ENCODE measurements around the gene MAF. TPM values are rescaled to one million over a fixed set of nuclear protein-coding genes. Genes with fewer than 3 reads are reported as not detected.

The MAF gene
- total RNA-seq, 1 donor from 2014 or later, result 95.5 TPM

GRCh38 chr16:79608976-79609375 lies 8.4 kb upstream of the MAF start:
- H3K36me3 Mint-ChIP-seq (ENCODE audit: low read depth), result peaks cover 6% of the 10 kb centered on the region
- peaks cover 5% of the 10 kb centered on the region for H3K27me3 Mint-ChIP-seq (ENCODE audit: insufficient read depth)
- peaks cover 50% of the 10 kb centered on the region for H3K4me1 Mint-ChIP-seq (ENCODE audit: low read depth)
- H3K9me3 Mint-ChIP-seq, result no peaks in the 10 kb centered on the region
- H3K4me3 Mint-ChIP-seq, result no peak overlapping the region
- no peak overlapping the region for H3K27ac Mint-ChIP-seq
- DNase-seq (ENCODE audit: low spot score), result no peak
- intact Hi-C loops (cut with micrococcal nuclease), result loop anchor here (10.0 kb wide), 1 partner anchor 1196 kb away; the partner anchor contains the start of gene CDYL2

GRCh38 chr16:79607587-79607986 lies 7.0 kb upstream of the MAF start:
- no peak overlapping the region for H3K4me3 Mint-ChIP-seq

GRCh38 chr16:79605999-79606398 lies 5.5 kb upstream of the MAF start:
- Mint-ChIP-seq H3K27me3 (ENCODE audit: insufficient read depth) (peaks cover 9% of the 10 kb centered on the region), H3K4me1 (ENCODE audit: low read depth) (peaks cover 69% of the 10 kb centered on the region), H3K36me3 (ENCODE audit: low read depth) (peaks cover 3% of the 10 kb centered on the region), H3K9me3 (no peaks in the 10 kb centered on the region), H3K4me3 (peak overlapping the region; percentile 48), H3K27ac (peak overlapping the region; percentile 9)
- intact Hi-C loops (cut with micrococcal nuclease), result loop anchor here (1.0 to 10.0 kb wide), 2 partner anchors 237 to 1199 kb away; partner anchors contain the start of gene CDYL2
- no peak for DNase-seq (ENCODE audit: low spot score)

More at GRCh38 chr16:79607587-79607986, 7.0 kb upstream of the MAF start:
- Mint-ChIP-seq H3K27me3 (ENCODE audit: insufficient read depth) (peaks cover 6% of the 10 kb centered on the region), H3K4me1 (ENCODE audit: low read depth) (peaks cover 55% of the 10 kb centered on the region), H3K36me3 (ENCODE audit: low read depth) (peaks cover 3% of the 10 kb centered on the region), H3K27ac (no peak overlapping the region), H3K9me3 (no peaks in the 10 kb centered on the region)
- intact Hi-C loops (cut with micrococcal nuclease), result loop anchor here (10.0 kb wide), 1 partner anchor 1197 kb away; the partner anchor contains the start of gene CDYL2
- DNase-seq (ENCODE audit: low spot score), result no peak

GRCh38 chr16:79603055-79603454 lies 2.5 kb upstream of the MAF start:
- H3K4me3 Mint-ChIP-seq, result peak overlapping the region; percentile 92
- H3K27me3 Mint-ChIP-seq (ENCODE audit: insufficient read depth), result peaks cover 9% of the 10 kb centered on the region
- H3K36me3 Mint-ChIP-seq (ENCODE audit: low read depth), result peaks cover 9% of the 10 kb centered on the region
- peaks cover 60% of the 10 kb centered on the region for H3K4me1 Mint-ChIP-seq (ENCODE audit: low read depth)
- no peaks in the 10 kb centered on the region for H3K9me3 Mint-ChIP-seq
- H3K27ac Mint-ChIP-seq, result peak overlapping the region; percentile 98
- intact Hi-C loops (cut with micrococcal nuclease), result loop anchor here (2.0 to 10.0 kb wide), 7 partner anchors 109 to 1202 kb away; partner anchors contain the start of gene CDYL2
- no peak for DNase-seq (ENCODE audit: low spot score)

- H3K9me3 Mint-ChIP-seq, result no peaks in the 10 kb centered on the region
- peaks cover 57% of the 10 kb centered on the region for H3K4me1 Mint-ChIP-seq (ENCODE audit: low read depth)
- H3K27me3 Mint-ChIP-seq (ENCODE audit: insufficient read depth), result peaks cover 9% of the 10 kb centered on the region
- no peak for DNase-seq (ENCODE audit: low spot score)
- H3K27ac Mint-ChIP-seq, result peak overlapping the region; percentile 98
- H3K4me3 Mint-ChIP-seq, result peak overlapping the region; percentile 92
- peaks cover 12% of the 10 kb centered on the region for H3K36me3 Mint-ChIP-seq (ENCODE audit: low read depth)
- intact Hi-C loops (cut with micrococcal nuclease), result loop anchor here (1.0 to 10.0 kb wide), 16 partner anchors 16 to 1202 kb away; partner anchors contain the start of gene CDYL2
Observed at GRCh38 chr16:79602628-79603014, 2.1 kb upstream of the MAF start.

- Mint-ChIP-seq H3K4me3 (peak overlapping the region; percentile 92), H3K36me3 (ENCODE audit: low read depth) (peaks cover 17% of the 10 kb centered on the region), H3K9me3 (no peaks in the 10 kb centered on the region), H3K27ac (peak overlapping the region; percentile 98), H3K27me3 (ENCODE audit: insufficient read depth) (peaks cover 9% of the 10 kb centered on the region), H3K4me1 (ENCODE audit: low read depth) (peaks cover 51% of the 10 kb centered on the region)
- DNase-seq (ENCODE audit: low spot score), result peak; percentile 75
- intact Hi-C loops (cut with micrococcal nuclease), result loop anchor here (1.0 to 10.0 kb wide), 18 partner anchors 16 to 1479 kb away; partner anchors contain the start of gene CDYL2
Observed at GRCh38 chr16:79601931-79602627, 1.5 kb upstream of the MAF start.

GRCh38 chr16:79601092-79601930 lies 774 bp upstream of the MAF start:
- H3K27ac Mint-ChIP-seq, result peak overlapping the region; percentile 98
- H3K27me3 Mint-ChIP-seq (ENCODE audit: insufficient read depth), result peaks cover 7% of the 10 kb centered on the region
- peak overlapping the region; percentile 92 for H3K4me3 Mint-ChIP-seq
- peaks cover 20% of the 10 kb centered on the region for H3K36me3 Mint-ChIP-seq (ENCODE audit: low read depth)
- peaks cover 46% of the 10 kb centered on the region for H3K4me1 Mint-ChIP-seq (ENCODE audit: low read depth)
- DNase-seq (ENCODE audit: low spot score), result peak; percentile 18
- intact Hi-C loops (cut with micrococcal nuclease), result loop anchor here (2.0 to 10.0 kb wide), 6 partner anchors 111 to 1479 kb away; partner anchors contain the start of gene CDYL2
- no peaks in the 10 kb centered on the region for H3K9me3 Mint-ChIP-seq

- H3K36me3 Mint-ChIP-seq (ENCODE audit: low read depth), result peaks cover 31% of the 10 kb centered on the region
- peak overlapping the region; percentile 98 for H3K27ac Mint-ChIP-seq
- peak; percentile 52 for DNase-seq (ENCODE audit: low spot score)
- intact Hi-C loops (cut with micrococcal nuclease), result loop anchor here (1.0 to 10.0 kb wide), 10 partner anchors 40 to 1477 kb away; partner anchors contain the start of gene CDYL2
- H3K4me1 Mint-ChIP-seq (ENCODE audit: low read depth), result peaks cover 46% of the 10 kb centered on the region
- H3K27me3 Mint-ChIP-seq (ENCODE audit: insufficient read depth), result peaks cover 7% of the 10 kb centered on the region
- H3K4me3 Mint-ChIP-seq, result peak overlapping the region; percentile 95
- no peaks in the 10 kb centered on the region for H3K9me3 Mint-ChIP-seq
Observed at GRCh38 chr16:79599837-79600637, 500 bp downstream of the MAF start.

GRCh38 chr16:79599256-79599836 lies 1.2 kb downstream of the MAF start:
- Mint-ChIP-seq H3K4me1 (ENCODE audit: low read depth) (peaks cover 48% of the 10 kb centered on the region), H3K9me3 (no peaks in the 10 kb centered on the region), H3K36me3 (ENCODE audit: low read depth) (peaks cover 37% of the 10 kb centered on the region), H3K4me3 (peak overlapping the region; percentile 95), H3K27ac (peak overlapping the region; percentile 95), H3K27me3 (ENCODE audit: insufficient read depth) (peaks cover 7% of the 10 kb centered on the region)
- intact Hi-C loops (cut with micrococcal nuclease), result no loop called here
- DNase-seq (ENCODE audit: low spot score), result no peak

GRCh38 chr16:79598348-79599181 lies 2.0 kb downstream of the MAF start:
- H3K4me1 Mint-ChIP-seq (ENCODE audit: low read depth), result peaks cover 48% of the 10 kb centered on the region
- intact Hi-C loops (cut with micrococcal nuclease), result no loop called here
- peaks cover 5% of the 10 kb centered on the region for H3K27me3 Mint-ChIP-seq (ENCODE audit: insufficient read depth)
- peaks cover 43% of the 10 kb centered on the region for H3K36me3 Mint-ChIP-seq (ENCODE audit: low read depth)
- no peaks in the 10 kb centered on the region for H3K9me3 Mint-ChIP-seq
- peak overlapping the region; percentile 94 for H3K4me3 Mint-ChIP-seq
- peak; percentile 25 for DNase-seq (ENCODE audit: low spot score)
- H3K27ac Mint-ChIP-seq, result peak overlapping the region; percentile 95

- H3K27me3 Mint-ChIP-seq (ENCODE audit: insufficient read depth), result peaks cover 5% of the 10 kb centered on the region
- peaks cover 47% of the 10 kb centered on the region for H3K36me3 Mint-ChIP-seq (ENCODE audit: low read depth)
- H3K9me3 Mint-ChIP-seq, result no peaks in the 10 kb centered on the region
- H3K4me3 Mint-ChIP-seq, result peak overlapping the region; percentile 94
- peaks cover 52% of the 10 kb centered on the region for H3K4me1 Mint-ChIP-seq (ENCODE audit: low read depth)
- intact Hi-C loops (cut with micrococcal nuclease), result no loop called here
- DNase-seq (ENCODE audit: low spot score), result no peak
- peak overlapping the region; percentile 95 for H3K27ac Mint-ChIP-seq
Observed at GRCh38 chr16:79598063-79598347, 2.5 kb downstream of the MAF start.

Measured in activated T-helper 1 cell treated with anti-CD3 and anti-CD28 coated beads, Interleukin-12 subunit alpha, Interleukin-12 subunit beta, Interleukin-2, Interleukin-4 antibody, amounts not matched to agents 30 ng/mL and 10 ng/mL and 1 ng/mL, durations not matched to agents 14 hours and 24 hours and 36 hours (primary cell).